ENCODE data around the gene AQR.

Gene AQR

GRCh38 chr15:34876640-34877039, 92.9 kb downstream of the AQR start:
- Histone ChIP-seq H3K36me3 (ENCODE audit: control insufficient read depth, low read depth, low read length) (peaks cover 53% of the 10 kb centered on the region), H3K9me3 (ENCODE audit: control insufficient read depth, low read depth, low read length) (no peaks in the 10 kb centered on the region), H3K27me3 (ENCODE audit: control insufficient read depth, insufficient read depth, low read length) (no peaks in the 10 kb centered on the region), H3K27ac (ENCODE audit: low read length) (no peak overlapping the region), H3K4me1 (ENCODE audit: control insufficient read depth, low read depth, low read length) (no peaks in the 10 kb centered on the region), H3K4me3 (ENCODE audit: low read length) (no peak overlapping the region), H3K9ac (ENCODE audit: low read length) (no peak overlapping the region)

- H3K9me3 ChIP-seq (ENCODE audit: control insufficient read depth, low read depth, low read length): no peaks in the 10 kb centered on the region
- peaks cover 38% of the 10 kb centered on the region for H3K36me3 ChIP-seq (ENCODE audit: control insufficient read depth, low read depth, low read length)
- no peak overlapping the region for H3K9ac ChIP-seq (ENCODE audit: low read length)
- H3K27ac ChIP-seq (ENCODE audit: low read length): no peak overlapping the region
- H3K4me1 ChIP-seq (ENCODE audit: control insufficient read depth, low read depth, low read length): no peaks in the 10 kb centered on the region
- no peak overlapping the region for H3K4me3 ChIP-seq (ENCODE audit: low read length)
- H3K27me3 ChIP-seq (ENCODE audit: control insufficient read depth, insufficient read depth, low read length): no peaks in the 10 kb centered on the region
These were observed 100.4 kb downstream of the AQR start for GRCh38 chr15:34869110-34869509.

GRCh38 chr15:34865531-34865930, 104.0 kb downstream of the AQR start:
- H3K9ac ChIP-seq (ENCODE audit: low read length): no peak overlapping the region
- peaks cover 40% of the 10 kb centered on the region for H3K36me3 ChIP-seq (ENCODE audit: control insufficient read depth, low read depth, low read length)
- H3K27ac ChIP-seq (ENCODE audit: low read length): no peak overlapping the region
- no peaks in the 10 kb centered on the region for H3K9me3 ChIP-seq (ENCODE audit: control insufficient read depth, low read depth, low read length)
- H3K4me3 ChIP-seq (ENCODE audit: low read length): no peak overlapping the region
- no peaks in the 10 kb centered on the region for H3K4me1 ChIP-seq (ENCODE audit: control insufficient read depth, low read depth, low read length)
- H3K27me3 ChIP-seq (ENCODE audit: control insufficient read depth, insufficient read depth, low read length): no peaks in the 10 kb centered on the region

- no peaks in the 10 kb centered on the region for H3K4me1 ChIP-seq (ENCODE audit: control insufficient read depth, low read depth, low read length)
- H3K27ac ChIP-seq (ENCODE audit: low read length): no peak overlapping the region
- no peak overlapping the region for H3K9ac ChIP-seq (ENCODE audit: low read length)
- no peak overlapping the region for H3K4me3 ChIP-seq (ENCODE audit: low read length)
- H3K36me3 ChIP-seq (ENCODE audit: control insufficient read depth, low read depth, low read length): peaks cover 45% of the 10 kb centered on the region
- H3K9me3 ChIP-seq (ENCODE audit: control insufficient read depth, low read depth, low read length): no peaks in the 10 kb centered on the region
- no peaks in the 10 kb centered on the region for H3K27me3 ChIP-seq (ENCODE audit: control insufficient read depth, insufficient read depth, low read length)
These were observed 108.3 kb downstream of the AQR start for GRCh38 chr15:34861214-34861613.

- Histone ChIP-seq H3K27me3 (ENCODE audit: control insufficient read depth, insufficient read depth, low read length) (no peaks in the 10 kb centered on the region), H3K9ac (ENCODE audit: low read length) (no peak overlapping the region), H3K4me3 (ENCODE audit: low read length) (no peak overlapping the region), H3K4me1 (ENCODE audit: control insufficient read depth, low read depth, low read length) (no peaks in the 10 kb centered on the region), H3K27ac (ENCODE audit: low read length) (no peak overlapping the region), H3K9me3 (ENCODE audit: control insufficient read depth, low read depth, low read length) (no peaks in the 10 kb centered on the region), H3K36me3 (ENCODE audit: control insufficient read depth, low read depth, low read length) (peaks cover 34% of the 10 kb centered on the region)
These were observed 113.6 kb downstream of the AQR start for GRCh38 chr15:34855893-34856292.

GRCh38 chr15:34855413-34855812, 114.1 kb downstream of the AQR start:
- Histone ChIP-seq H3K27ac (ENCODE audit: low read length) (no peak overlapping the region), H3K36me3 (ENCODE audit: control insufficient read depth, low read depth, low read length) (peaks cover 34% of the 10 kb centered on the region), H3K4me1 (ENCODE audit: control insufficient read depth, low read depth, low read length) (no peaks in the 10 kb centered on the region), H3K4me3 (ENCODE audit: low read length) (no peak overlapping the region), H3K9ac (ENCODE audit: low read length) (no peak overlapping the region), H3K9me3 (ENCODE audit: control insufficient read depth, low read depth, low read length) (no peaks in the 10 kb centered on the region), H3K27me3 (ENCODE audit: control insufficient read depth, insufficient read depth, low read length) (no peaks in the 10 kb centered on the region)

- Histone ChIP-seq H3K4me1 (ENCODE audit: control insufficient read depth, low read depth, low read length) (no peaks in the 10 kb centered on the region), H3K36me3 (ENCODE audit: control insufficient read depth, low read depth, low read length) (peaks cover 27% of the 10 kb centered on the region), H3K27me3 (ENCODE audit: control insufficient read depth, insufficient read depth, low read length) (no peaks in the 10 kb centered on the region), H3K9me3 (ENCODE audit: control insufficient read depth, low read depth, low read length) (no peaks in the 10 kb centered on the region), H3K27ac (ENCODE audit: low read length) (no peak overlapping the region), H3K4me3 (ENCODE audit: low read length) (no peak overlapping the region), H3K9ac (ENCODE audit: low read length) (no peak overlapping the region)
These were observed 115.3 kb downstream of the AQR start for GRCh38 chr15:34854232-34854631.

- no peak overlapping the region for H3K9ac ChIP-seq (ENCODE audit: low read length)
These were observed 116.4 kb downstream of the AQR start for GRCh38 chr15:34853001-34853758.

GRCh38 chr15:34851751-34852150, 117.8 kb downstream of the AQR start:
- Histone ChIP-seq H3K36me3 (ENCODE audit: control insufficient read depth, low read depth, low read length) (peaks cover 14% of the 10 kb centered on the region), H3K9me3 (ENCODE audit: control insufficient read depth, low read depth, low read length) (no peaks in the 10 kb centered on the region), H3K9ac (ENCODE audit: low read length) (no peak overlapping the region), H3K4me3 (ENCODE audit: low read length) (no peak overlapping the region), H3K27me3 (ENCODE audit: control insufficient read depth, insufficient read depth, low read length) (no peaks in the 10 kb centered on the region), H3K4me1 (ENCODE audit: control insufficient read depth, low read depth, low read length) (no peaks in the 10 kb centered on the region), H3K27ac (ENCODE audit: low read length) (no peak overlapping the region)

More at GRCh38 chr15:34853001-34853758, 116.4 kb downstream of the AQR start:
- Histone ChIP-seq H3K4me1 (ENCODE audit: control insufficient read depth, low read depth, low read length) (no peaks in the 10 kb centered on the region), H3K9me3 (ENCODE audit: control insufficient read depth, low read depth, low read length) (no peaks in the 10 kb centered on the region), H3K4me3 (ENCODE audit: low read length) (no peak overlapping the region), H3K27ac (ENCODE audit: low read length) (no peak overlapping the region), H3K27me3 (ENCODE audit: control insufficient read depth, insufficient read depth, low read length) (no peaks in the 10 kb centered on the region), H3K36me3 (ENCODE audit: control insufficient read depth, low read depth, low read length) (peaks cover 21% of the 10 kb centered on the region)

- Histone ChIP-seq H3K9me3 (ENCODE audit: control insufficient read depth, low read depth, low read length) (no peaks in the 10 kb centered on the region), H3K4me3 (ENCODE audit: low read length) (no peak overlapping the region), H3K27ac (ENCODE audit: low read length) (no peak overlapping the region), H3K4me1 (ENCODE audit: control insufficient read depth, low read depth, low read length) (no peaks in the 10 kb centered on the region), H3K9ac (ENCODE audit: low read length) (no peak overlapping the region), H3K27me3 (ENCODE audit: control insufficient read depth, insufficient read depth, low read length) (no peaks in the 10 kb centered on the region), H3K36me3 (ENCODE audit: control insufficient read depth, low read depth, low read length) (peaks cover 7% of the 10 kb centered on the region)
These were observed 118.5 kb downstream of the AQR start for GRCh38 chr15:34851007-34851406.

- H3K4me3 ChIP-seq (ENCODE audit: low read length): no peak overlapping the region
- H3K9me3 ChIP-seq (ENCODE audit: control insufficient read depth, low read depth, low read length): no peaks in the 10 kb centered on the region
- no peaks in the 10 kb centered on the region for H3K36me3 ChIP-seq (ENCODE audit: control insufficient read depth, low read depth, low read length)
- H3K4me1 ChIP-seq (ENCODE audit: control insufficient read depth, low read depth, low read length): no peaks in the 10 kb centered on the region
- H3K9ac ChIP-seq (ENCODE audit: low read length): no peak overlapping the region
- no peaks in the 10 kb centered on the region for H3K27me3 ChIP-seq (ENCODE audit: control insufficient read depth, insufficient read depth, low read length)
- no peak overlapping the region for H3K27ac ChIP-seq (ENCODE audit: low read length)
These were observed 119.4 kb downstream of the AQR start for GRCh38 chr15:34850121-34850520.

- H3K36me3 ChIP-seq (ENCODE audit: control insufficient read depth, low read depth, low read length): no peaks in the 10 kb centered on the region
- no peak overlapping the region for H3K27ac ChIP-seq (ENCODE audit: low read length)
- no peaks in the 10 kb centered on the region for H3K9me3 ChIP-seq (ENCODE audit: control insufficient read depth, low read depth, low read length)
- H3K4me1 ChIP-seq (ENCODE audit: control insufficient read depth, low read depth, low read length): no peaks in the 10 kb centered on the region
- H3K9ac ChIP-seq (ENCODE audit: low read length): no peak overlapping the region
- no peak overlapping the region for H3K4me3 ChIP-seq (ENCODE audit: low read length)
- no peaks in the 10 kb centered on the region for H3K27me3 ChIP-seq (ENCODE audit: control insufficient read depth, insufficient read depth, low read length)
These were observed 120.1 kb downstream of the AQR start for GRCh38 chr15:34849364-34849959.
